Stomach (tissue), 9 donors: Measurements from ENCODE around the gene CUEDC1. TPM values are rescaled to one million over a fixed set of nuclear protein-coding genes. Genes with fewer than 3 reads are reported as not detected.

Experiments
- DNase-seq, 2 donors: peaks; one replicate each; pipeline versions ENCODE4 v3.0.0 to v3.0.0-alpha.2; 2013 to 2019
- H3K27ac ChIP-seq, 5 donors: fragments of 200-600 bp in 4 of 5; sonication (generic) in 4 of 5; one replicate each; pipeline ENCODE4 v1.5.1; 2013 to 2019; ENCODE audit warnings: mild to moderate bottlenecking in 1 of 5, moderate library complexity in 1 of 5
- H3K27me3 ChIP-seq, 3 donors: fragments of 200-600 bp; sonication (generic); one replicate each; pipeline ENCODE4 v1.5.1; 2017 to 2019; ENCODE audit warnings: mixed run types in 1 of 3
- H3K36me3 ChIP-seq, 4 donors: fragments of 200-600 bp; sonication (generic); 1 replicate in 3 of 4; 2 replicates in 1 of 4; pipeline ENCODE4 v1.5.1; 2016 to 2019
- H3K4me1 ChIP-seq, 4 donors: fragments of 200-600 bp; sonication (generic); one replicate each; pipeline ENCODE4 v1.5.1; 2016 to 2019
- H3K4me3 ChIP-seq, 4 donors: fragments of 200-600 bp; sonication (generic) in 3 of 4; one replicate each; pipeline ENCODE4 v1.5.1; 2016 to 2019; ENCODE audit warnings: mild to moderate bottlenecking in 1 of 4
- H3K9me3 ChIP-seq, 4 donors: fragments of 200-600 bp; sonication (generic); one replicate each; pipeline ENCODE4 v1.5.1; 2016 to 2019
- CTCF ChIP-seq, 7 experiments: fragments of 450-650 bp in 4 of 7; fragments of 200-600 bp in 3 of 7; sonication (generic) in 3 of 7; IDR thresholded peaks; one replicate each; pipeline ENCODE4 v1.5.1; 2016 to 2019; ENCODE audit warnings: antibody characterized with exemption in 7 of 7, control low read depth in 2 of 7, mild to moderate bottlenecking in 1 of 7
- EP300 ChIP-seq: sonication (generic); formaldehyde crosslinking; IDR thresholded peaks from one replicate; pipeline ENCODE4 v1.6.1; 2017; ENCODE audit warnings: antibody characterized with exemption
- POLR2A ChIP-seq, 4 donors: fragments of 450-650 bp; IDR thresholded peaks; one replicate each; pipeline ENCODE4 v1.6.1; 2016; ENCODE audit warnings: antibody characterized with exemption in 4 of 4, control low read depth in 2 of 4, mild to moderate bottlenecking in 1 of 4, moderate library complexity in 1 of 4
- POLR2AphosphoS5 ChIP-seq, 3 donors: sonication (generic); formaldehyde crosslinking; IDR thresholded peaks; one replicate each; pipeline ENCODE4 v1.6.1; 2016; ENCODE audit warnings: antibody characterized with exemption in 3 of 3
- WGBS, 5 donors: extraction: QIAGEN DNeasy Blood & Tissue Kit in 3 of 5; methylation state at CpG; one replicate each; pipeline versions ENCODE4 v1.1.5 to v1.1.7; 2013 to 2018; 5-methylcytosine and 5-hydroxymethylcytosine counted together
- intact Hi-C: fragments of 100-400 bp; cut with DNase I; formaldehyde crosslinking; loops from one replicate; pipeline ENCODE4 v1.15.1; 2023; ENCODE audit warnings: low total_unique reads
- polyA plus RNA-seq, 3 donors: library from polyadenylated mRNA; stranded (reverse); fragments of 200-250 nt; gene quantifications; one replicate each; pipeline ENCODE4 v1.2.3, GENCODE V29; 2013
- total RNA-seq, 5 donors: library from RNA; depleted of rRNA; stranded (reverse); fragments of >200 nt; gene quantifications; one replicate each; pipeline versions ENCODE4 v1.1.0 to v1.2.3, GENCODE V29; 2014 to 2016
- donor health status: healthy with polysubstance abuse.
- donor health status: Bipolar disorder and iron deficiency.
- donor health status: healthy.

CUEDC1 gene
- total and polyA plus RNA-seq, 8 donors, result 10.5 to 111 (median 21.7) TPM

- no peaks in the 10 kb centered on the region for H3K27me3 ChIP-seq
- intact Hi-C loops, result no loop called here
- no peak for TF ChIP-seq CTCF (IDR thresholded peaks at IDR 0.05)
- no peak for TF ChIP-seq POLR2AphosphoS5 (IDR thresholded peaks at IDR 0.05)
- TF ChIP-seq POLR2A (IDR thresholded peaks at IDR 0.05), result no peak
- no peak for TF ChIP-seq EP300
- H3K9me3 ChIP-seq, result no peaks in the 10 kb centered on the region
- H3K36me3 ChIP-seq, result no peaks in the 10 kb centered on the region
- 55 to 65% (median 59%) methylated on average over 7 of the region's 7 CpGs for WGBS, 5 donors
- peak in 1 of 2 donors; percentile 46 for DNase-seq
- peak overlapping the region in 4 of 5 donors; percentile 8 to 99 (median 95) for H3K27ac ChIP-seq
- peaks cover 79 to 98% (median 91%) of the 10 kb centered on the region in 4 donors for H3K4me1 ChIP-seq
- no peak overlapping the region for H3K4me3 ChIP-seq
Observed at GRCh38 chr17:57938061-57938502, 17.1 kb downstream of the CUEDC1 start.

- H3K4me1 ChIP-seq, result peaks cover 80 to 99% (median 92%) of the 10 kb centered on the region in 4 donors
- WGBS, 5 donors, result 82 to 96% (median 91%) methylated on average over 2 of the region's 2 CpGs
Observed at GRCh38 chr17:57937492-57937891, 17.7 kb downstream of the CUEDC1 start.

GRCh38 chr17:57935833-57936807 is 19.1 kb downstream of the CUEDC1 start:
- WGBS, 5 donors, result 46 to 53% (median 49%) methylated on average over 11 of the region's 11 CpGs
- no peaks in the 10 kb centered on the region for H3K36me3 ChIP-seq
- no peak for TF ChIP-seq EP300
- TF ChIP-seq CTCF (IDR thresholded peaks at IDR 0.05), result no peak
- H3K4me3 ChIP-seq, result peak overlapping the region in 2 of 4 donors; percentile 4 to 6
- intact Hi-C loops, result no loop called here
- no peaks in the 10 kb centered on the region for H3K27me3 ChIP-seq
- peaks cover 74 to 99% (median 84%) of the 10 kb centered on the region in 4 donors for H3K4me1 ChIP-seq
- no peaks in the 10 kb centered on the region for H3K9me3 ChIP-seq
- peak in 1 of 2 donors; percentile 84 for DNase-seq
- H3K27ac ChIP-seq, result peak overlapping the region; percentile 73 to 99 (median 91)

More at GRCh38 chr17:57937492-57937891, 17.7 kb downstream of the CUEDC1 start:
- intact Hi-C loops, result no loop called here
- Histone ChIP-seq H3K27me3 (no peaks in the 10 kb centered on the region), H3K4me3 (no peak overlapping the region), H3K9me3 (no peaks in the 10 kb centered on the region), H3K36me3 (no peaks in the 10 kb centered on the region), H3K27ac (peak overlapping the region in 4 of 5 donors; percentile 86 to 99 (median 95))
- no peak for TF ChIP-seq EP300
- DNase-seq, result no peak

- Histone ChIP-seq H3K9me3 (no peaks in the 10 kb centered on the region), H3K27ac (peak overlapping the region in 3 of 5 donors; percentile 44 to 99 (median 58)), H3K4me1 (peaks cover 50 to 94% (median 80%) of the 10 kb centered on the region in 4 donors), H3K4me3 (no peak overlapping the region), H3K27me3 (no peaks in the 10 kb centered on the region), H3K36me3 (no peaks in the 10 kb centered on the region)
- TF ChIP-seq EP300 (no peak), POLR2A (IDR thresholded peaks at IDR 0.05) (no peak), CTCF (IDR thresholded peaks at IDR 0.05) (no peak), POLR2AphosphoS5 (IDR thresholded peaks at IDR 0.05) (no peak)
- DNase-seq, result no peak
- 84 to 91% (median 89%) methylated on average over 12 of the region's 12 CpGs for WGBS, 5 donors
- intact Hi-C loops, result no loop called here
Observed at GRCh38 chr17:57931488-57932137, 23.6 kb downstream of the CUEDC1 start.
